HG03135 (cell line): ENCODE data around the gene IGLON5.

Experiments used
- ATAC-seq: cut with Tn5 transposase; IDR thresholded peaks from one replicate; pipeline ENCODE4 v1.9.1; 2021; ENCODE audit warnings: mild to moderate bottlenecking, moderate library complexity; ENCODE audit not compliant: unreplicated experiment

Gene IGLON5

DNA sequence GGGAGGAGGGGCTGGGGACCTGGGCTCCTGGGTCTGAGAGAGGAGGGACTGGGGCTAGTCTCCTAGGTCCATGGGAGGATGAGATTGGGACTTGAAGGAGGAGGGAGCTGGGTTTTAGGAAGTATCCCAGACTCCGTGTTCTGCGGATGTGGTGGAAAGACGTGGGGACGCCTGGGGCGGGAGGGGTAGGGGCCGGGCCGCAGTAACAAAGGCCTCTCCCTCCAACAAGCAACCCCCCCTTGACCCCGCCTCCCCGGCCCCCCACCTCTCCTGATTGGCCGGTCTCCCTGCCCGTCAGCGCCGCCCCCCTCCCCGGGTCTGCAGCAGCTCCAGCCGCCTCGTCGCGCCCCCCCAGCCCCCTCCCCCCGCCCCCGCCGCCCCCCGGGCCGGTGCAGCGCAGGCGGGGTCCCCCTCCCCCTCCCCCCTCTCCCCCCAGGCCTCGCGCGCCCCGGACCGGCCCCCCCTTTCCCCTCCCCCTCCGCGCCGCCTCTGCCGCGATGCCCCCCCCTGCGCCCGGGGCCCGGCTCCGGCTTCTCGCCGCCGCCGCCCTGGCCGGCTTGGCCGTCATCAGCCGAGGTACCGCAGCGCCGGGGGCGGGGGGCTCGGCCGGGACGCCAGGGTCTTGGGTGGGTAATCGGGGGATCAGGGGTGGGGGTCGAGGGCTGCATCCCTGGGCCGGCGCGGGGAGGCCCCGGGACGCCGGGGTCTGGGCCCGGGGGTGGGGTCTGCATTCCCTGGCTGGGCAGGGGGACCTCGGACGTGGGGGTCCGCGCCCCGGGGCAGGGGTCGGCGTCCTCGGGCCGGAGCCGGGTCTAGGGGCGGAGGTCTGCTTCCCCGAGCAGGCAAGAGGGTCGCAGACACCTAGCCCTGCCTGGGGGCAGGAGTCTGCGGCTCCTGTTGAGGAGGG is at the start of gene IGLON5:
TSS of gene IGLON5 (plus strand) at position 294 of the 907 bp plus-strand sequence. CDS start at position 498, 204 bp downstream.
- no peak for ATAC-seq

DNA sequence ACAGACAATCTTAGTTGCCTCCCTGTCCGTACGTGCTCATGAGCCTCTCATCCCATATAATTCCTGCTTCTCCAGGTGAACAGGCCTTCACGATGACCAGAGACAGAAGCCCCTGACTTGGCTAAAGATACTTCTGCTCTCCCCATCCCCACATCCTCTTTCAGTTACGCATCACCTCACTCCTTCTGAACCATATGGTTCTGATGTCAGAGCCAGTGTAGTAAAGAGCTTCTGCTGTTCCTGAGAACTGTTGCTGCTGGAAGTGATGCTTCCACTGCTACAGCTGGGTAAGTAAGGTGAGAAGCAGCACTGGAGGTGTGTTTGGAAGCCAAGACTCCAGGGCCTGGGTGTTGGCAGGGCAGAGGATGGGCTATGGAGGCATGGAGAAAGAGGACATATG is 47.6 kb upstream of the IGLON5 start:
- ATAC-seq, result no peak

DNA sequence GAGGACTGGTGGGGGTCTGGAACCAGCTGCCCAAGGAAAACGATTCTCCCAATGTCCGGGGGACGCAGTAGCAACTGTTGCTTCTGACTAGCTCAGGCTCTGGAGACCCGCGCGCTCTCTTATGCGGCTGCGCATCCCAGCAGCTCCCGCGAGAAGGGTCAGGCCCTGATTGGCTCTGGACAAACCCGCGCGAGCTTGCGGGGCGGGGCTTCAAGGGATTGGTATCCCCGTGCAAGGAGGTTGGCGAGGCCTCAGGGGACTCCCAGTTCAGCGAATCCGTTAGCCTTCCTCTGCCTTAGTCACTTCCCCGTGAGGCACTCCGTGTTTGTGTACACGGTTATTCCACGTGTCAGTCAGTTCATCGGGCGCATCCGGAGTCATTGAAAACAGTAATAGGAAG is 40.4 kb upstream of the IGLON5 start:
- no peak for ATAC-seq

DNA sequence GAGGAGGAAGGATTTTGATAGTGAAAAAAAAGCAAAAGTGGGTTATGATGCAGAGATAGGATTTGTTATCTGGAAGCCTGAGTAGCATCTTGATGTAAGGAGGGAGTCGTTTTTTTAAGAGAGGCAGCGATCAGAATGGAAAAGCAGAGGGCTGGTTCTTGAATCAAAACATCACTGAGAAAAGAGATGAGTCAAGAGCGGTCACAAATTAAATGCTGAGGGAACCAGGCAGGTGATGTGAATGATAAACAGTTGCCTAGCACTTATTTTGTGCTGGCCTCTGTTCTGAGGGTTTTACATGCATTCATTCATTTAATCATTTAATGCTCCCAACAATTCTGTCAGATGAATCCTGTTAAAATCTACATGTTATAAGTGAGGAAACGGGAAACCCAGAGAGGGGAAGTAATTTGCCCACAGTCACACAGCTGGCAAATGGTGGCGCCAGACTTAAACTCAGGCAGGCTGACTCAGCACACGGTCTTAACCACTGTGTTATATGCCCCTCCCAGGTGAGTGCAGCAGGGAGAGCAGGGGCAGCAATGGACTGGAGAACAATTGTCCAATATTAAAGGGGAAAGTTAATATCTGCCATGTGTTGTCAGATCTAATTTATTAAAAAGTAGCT is 39.1 kb upstream of the IGLON5 start:
- no peak for ATAC-seq

DNA sequence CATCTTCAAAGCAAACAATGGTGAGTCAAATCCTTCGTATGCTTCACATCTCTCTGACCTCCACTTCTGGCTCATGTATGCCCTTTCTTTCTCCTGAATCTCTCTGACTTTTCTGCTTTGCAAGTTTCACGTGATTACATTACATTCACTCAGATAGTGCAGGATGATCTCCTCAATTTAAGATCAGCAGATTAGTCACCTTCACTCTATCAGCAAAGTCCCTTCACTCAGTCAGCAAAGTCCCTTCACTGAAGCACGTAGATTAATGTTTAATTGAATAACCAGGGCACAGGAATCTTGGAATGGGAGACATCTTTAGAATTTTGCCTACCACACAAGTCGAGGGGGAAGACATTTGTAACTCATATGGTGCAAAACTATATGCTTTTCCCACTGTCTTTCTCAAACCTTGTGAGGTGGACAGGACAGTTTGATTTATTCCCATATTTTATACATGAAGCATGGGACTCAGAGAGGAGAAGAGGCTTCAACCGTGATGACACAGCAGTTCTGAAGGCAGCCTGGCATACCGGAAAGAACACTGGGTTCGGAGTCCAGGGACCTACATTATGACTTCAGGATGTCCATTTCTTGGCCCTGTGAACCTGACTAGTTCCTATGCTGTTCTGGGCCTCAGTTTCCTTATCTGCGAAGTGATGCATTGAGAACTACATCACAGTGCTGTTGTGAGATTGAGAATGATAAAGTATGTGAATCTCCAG is 37.2 kb upstream of the IGLON5 start:
- no peak for ATAC-seq

DNA sequence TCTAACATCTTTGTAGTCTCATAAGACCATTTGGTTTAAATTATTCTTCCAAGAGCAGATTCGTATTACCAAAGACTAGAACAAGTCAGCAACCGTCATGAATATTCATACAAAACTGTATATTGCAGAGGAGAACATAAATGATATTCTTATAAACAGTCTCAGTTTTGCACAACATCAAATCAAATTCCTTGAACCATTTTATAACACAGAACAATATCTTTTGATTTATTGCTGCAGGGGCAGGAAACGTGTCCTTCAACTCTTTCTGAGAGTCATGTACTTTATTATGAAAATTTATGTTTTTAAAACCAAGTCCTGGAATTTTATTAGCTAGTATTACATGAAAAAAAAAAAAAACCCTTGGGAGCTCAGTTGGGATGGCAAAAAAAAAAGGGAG is 34.3 kb upstream of the IGLON5 start:
- no peak for ATAC-seq

DNA sequence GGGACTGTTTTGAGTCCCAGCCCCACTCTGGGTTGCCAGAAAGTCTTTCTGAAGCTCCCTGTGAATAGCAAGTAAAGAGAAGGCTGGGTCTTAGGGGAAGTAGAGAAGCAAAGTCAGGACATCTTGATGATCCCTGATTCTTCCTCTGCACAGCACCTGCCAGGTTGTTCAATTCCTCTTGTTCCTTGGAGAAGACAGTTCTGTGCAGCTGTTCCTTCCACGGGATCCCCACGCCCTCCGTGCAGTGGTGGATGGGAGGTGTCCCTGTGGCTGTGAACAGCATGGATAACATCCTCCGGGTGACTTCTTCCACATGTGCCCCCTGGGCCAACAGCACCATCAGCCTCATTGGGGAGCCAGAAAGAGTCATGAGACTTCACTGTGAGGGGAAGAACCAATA is 29.1 kb upstream of the IGLON5 start:
- ATAC-seq, result no peak

DNA sequence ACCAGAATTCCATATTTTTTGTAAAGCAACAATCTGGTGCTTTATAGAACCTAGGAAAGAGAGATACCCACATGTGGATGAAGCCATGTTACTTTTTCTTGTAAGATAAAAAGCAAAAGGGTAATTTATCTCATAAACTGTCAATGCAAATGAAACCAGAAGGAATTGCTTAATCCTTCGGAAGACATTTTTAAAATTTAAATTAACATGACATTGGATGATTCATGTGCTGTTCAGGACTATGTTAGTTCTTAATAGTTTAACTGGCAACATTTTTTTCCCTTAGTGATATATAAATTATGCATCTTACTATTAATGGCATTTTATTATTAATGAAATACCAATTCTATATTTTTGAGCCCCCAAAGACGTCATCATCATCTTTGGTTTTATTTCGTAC is 25.8 kb upstream of the IGLON5 start:
- ATAC-seq, result no peak

DNA sequence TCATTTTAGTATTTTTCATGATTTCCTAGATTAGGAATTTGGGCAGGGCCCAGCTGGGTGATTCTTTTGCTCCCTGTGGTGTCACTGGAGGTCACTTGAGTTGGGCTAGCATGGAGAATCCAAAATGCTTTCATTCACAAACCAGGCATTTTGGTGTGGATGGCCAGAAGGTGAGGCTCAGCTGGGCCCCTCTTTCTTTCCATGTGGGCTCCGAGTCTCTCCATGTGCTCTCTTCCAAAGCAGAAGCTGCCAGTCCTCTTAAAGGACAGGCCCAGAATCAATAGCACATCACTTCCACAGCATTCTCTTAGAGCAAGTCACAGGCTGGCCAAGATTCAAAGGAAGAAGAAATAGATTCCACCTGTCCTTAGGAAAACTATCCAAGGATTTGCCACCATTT is 21.8 kb upstream of the IGLON5 start:
- no peak for ATAC-seq

DNA sequence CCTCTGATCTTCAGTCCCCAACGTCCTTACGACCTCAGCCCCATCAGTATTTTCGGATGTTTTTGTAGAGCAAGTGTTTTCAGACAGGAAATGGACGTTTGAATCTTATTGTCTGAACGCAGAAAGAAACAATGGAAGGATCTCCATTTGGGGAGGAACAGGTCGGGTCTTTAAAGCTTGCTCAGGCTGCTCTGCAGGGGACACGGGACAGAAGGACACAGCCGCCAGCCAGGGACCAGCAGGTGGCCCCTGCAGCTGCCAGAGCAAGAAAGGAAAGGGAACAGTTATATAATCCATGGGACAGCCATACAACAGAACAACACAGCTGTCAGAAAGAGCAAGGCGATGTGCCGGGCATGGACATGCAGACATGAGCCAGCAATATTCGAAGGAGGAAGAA is 18.5 kb upstream of the IGLON5 start:
- ATAC-seq, result no peak

DNA sequence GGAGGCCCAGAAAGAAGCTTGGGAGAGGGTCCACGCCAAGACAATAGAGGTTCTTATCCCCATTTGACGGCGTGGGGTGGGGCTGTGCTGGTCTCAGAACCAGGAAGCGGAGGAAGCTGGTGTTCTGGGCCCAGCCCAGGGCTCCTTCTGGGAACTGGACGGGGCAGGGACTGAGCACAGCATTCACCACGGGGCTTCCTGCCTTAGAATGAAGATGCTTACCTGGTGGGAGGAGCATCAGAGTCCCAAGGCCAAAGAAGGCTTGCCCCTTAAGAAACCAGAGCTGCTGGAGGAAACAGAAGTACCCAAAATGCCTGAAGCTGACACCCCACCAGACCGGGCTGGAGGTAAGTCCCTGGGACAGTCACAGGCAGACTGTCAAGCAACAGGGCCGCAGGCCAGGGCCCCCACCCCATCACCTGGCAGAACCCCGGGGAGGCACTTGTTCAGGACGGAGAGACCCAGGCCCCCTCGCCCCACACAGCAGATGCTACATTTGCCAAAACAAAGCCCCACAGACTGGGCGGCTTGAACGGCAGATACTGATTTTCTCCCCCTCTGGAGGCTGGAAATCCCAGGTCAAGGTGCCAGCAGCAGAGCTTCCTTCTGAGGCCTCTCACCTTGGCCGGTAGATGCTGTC is 17.8 kb upstream of the IGLON5 start:
- ATAC-seq, result no peak

DNA sequence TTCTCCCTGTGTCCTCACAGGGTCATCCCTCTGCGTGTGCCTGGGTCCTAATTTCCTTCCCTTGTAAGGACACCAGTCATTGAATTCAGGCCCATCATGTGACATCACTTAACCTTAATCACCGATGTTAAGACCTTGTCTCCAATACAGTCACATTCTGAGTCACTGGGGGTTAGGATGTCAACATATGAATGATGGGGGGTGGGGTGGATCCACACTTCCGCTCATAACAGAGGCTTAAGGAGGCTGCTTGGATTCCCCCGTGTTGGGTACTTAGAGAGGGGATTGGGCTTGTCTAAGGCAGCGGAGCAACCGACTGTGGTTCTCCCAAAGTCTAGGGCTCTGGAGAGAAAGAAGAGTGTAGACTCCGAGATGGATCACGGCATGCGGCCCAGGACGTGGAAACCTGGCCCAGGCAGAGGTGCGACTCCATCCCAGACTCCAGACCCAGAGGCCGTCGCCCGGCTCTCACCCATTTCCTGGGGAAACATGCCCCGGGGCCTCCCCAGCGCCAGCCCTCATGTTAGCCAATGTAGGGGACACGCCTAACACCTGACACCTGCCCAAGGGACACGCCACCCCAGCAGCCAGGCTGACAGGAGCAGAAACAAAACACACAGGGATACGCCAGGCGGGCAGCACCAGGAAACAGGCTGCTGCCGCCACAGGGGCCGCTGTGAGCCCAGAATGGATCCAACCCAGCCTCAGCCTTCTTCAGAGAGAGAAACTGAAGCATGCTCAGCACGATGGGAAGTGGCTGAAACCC is 17.1 kb upstream of the IGLON5 start:
- no peak for ATAC-seq

DNA sequence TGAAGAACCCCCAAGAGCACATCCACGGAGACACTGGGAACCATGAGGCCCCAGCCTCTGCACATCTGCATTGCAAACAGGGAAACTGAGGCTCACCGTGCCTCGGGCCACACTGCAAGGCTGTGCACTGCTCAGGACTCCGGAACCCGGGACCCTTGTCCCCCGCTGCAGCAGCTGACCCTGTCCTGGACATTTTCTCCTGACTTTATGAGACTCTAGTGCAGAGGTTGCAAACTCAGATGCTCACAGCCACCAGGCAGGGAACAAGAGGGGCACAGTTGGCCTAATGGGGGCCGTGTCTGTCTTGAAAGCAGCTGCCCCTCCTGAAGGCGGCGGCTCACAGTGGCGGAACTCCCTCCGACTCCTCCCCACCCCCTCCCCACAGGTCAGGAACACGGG is 16.5 kb upstream of the IGLON5 start:
- no peak for ATAC-seq

DNA sequence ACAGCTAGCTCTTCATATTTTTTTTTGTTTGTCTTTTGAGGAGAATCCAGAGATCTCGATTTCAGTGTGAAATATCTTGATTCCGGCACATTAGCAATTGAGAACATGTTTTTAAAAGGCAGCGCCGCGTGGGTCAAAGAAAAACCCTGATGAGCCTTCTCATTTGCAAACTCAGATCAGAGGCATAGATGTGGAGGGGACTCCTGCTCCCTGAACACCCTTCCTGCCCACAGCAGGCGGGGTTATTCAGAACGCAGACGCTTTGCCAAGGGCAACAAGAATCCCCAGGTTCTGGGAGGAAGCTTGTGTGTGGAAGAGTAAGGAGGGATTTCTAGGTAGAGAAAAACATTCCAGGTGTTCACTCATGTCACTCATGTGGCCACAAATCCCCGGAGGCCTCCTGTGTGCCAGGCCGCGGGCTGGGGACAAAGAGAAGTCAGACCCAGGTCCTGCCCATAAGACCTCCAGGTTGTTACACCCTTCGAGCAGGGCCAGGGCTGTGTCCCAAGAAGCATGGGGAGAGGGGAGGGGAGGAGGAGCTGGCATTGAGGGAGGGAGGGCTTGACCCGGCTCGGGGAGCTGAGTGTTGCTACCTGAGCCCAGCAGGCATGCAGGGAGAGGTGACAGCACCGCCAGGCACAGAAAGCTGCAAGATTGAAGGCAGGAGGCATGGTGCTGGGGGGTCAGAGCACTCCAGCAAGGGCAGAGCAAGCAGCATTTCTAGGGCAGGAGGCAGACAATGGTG is 15.9 kb upstream of the IGLON5 start:
- no peak for ATAC-seq

DNA sequence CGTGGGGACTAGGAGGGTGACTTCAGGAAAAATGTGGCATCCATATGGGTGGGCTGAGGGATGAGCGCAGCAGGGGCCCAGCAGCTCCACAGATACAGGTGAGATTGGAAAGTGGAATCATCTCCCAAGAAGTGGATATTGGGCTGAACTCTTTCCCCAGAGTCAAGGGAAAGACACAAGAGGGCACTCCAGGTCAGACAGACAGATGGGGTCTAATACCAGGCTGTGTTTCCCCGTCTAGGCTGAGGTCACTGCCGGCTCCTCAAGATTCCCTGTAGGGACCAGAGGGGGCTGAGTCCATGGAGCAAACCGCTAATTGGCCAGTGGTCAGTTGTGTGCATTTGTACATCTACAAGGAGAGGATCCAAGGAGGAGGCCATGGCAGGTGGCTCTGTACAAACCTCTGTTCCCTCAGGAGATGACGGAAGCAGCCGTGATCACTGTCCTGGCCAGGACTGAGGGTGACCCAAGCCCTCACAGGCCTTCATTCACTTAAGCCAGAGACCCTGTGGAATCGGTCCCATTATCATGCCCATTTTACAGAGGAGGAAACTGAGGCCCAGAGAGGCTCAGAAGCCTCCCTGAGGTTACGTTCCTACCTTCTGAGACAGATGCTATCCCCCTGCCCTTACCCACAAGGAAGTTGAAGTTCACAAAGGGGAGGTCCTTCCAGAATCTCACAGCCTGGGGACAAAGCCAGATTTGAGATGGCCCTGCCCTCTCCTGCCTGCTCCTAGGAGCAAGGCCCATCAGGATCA is 14.9 kb upstream of the IGLON5 start:
- ATAC-seq, result no peak

DNA sequence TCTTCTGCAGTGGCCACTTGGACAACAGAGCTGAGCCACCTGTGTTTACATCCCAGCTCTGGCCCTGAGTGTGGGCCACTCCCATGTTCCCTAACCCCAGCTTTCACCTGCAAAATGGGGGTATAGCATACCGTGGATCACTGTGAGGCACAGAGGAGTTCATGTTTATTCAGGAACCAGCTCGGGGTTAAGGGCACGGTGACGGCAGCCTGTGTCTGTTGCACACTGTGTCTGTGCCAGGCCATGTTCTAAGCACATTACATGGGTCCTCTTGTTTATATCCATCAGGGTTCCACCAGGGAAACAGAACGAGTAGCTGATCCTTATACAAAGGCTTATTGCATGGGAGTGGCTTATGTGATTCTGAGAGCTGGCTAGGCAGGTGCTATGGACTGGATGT is 14.0 kb upstream of the IGLON5 start:
- no peak for ATAC-seq

DNA sequence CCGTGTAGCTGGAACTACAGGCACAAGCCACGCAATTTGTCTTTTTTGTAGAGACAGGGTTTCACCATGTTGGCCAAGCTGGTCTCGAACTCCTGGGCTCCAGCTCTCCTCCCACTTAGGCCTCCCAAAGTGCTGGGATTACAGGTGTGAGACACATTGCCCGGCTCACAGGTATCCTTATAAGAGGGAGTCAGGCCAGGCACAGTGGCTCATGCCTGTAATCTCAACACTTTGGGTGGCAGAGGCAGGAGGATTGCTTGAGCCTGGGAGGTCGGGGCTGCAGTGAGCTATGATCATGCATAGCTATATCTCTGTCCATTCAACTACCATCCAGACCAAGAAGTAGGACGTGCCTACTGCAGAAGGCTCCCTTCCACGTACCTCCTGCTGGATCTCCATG is 10.2 kb upstream of the IGLON5 start:
- ATAC-seq, result no peak

DNA sequence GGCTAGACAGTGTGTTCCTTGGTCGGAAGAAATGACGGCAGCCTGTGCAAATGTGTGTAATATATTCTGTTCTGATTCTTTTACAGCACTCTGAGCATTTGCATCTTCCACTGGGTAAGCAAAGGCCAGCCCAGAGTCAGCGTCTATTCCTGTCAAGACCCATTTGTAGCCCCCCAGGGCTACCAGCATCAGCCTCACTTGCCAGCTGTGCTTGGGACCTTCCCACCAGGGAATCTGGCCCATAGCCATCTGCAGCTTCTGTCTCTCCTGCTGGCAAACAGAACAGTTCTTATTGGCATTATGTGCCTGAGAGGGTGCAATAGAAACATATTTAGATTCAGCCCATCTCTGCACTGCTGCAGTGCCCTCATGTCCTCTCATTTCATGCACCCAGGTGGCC is 6.0 kb upstream of the IGLON5 start:
- ATAC-seq, result no peak

DNA sequence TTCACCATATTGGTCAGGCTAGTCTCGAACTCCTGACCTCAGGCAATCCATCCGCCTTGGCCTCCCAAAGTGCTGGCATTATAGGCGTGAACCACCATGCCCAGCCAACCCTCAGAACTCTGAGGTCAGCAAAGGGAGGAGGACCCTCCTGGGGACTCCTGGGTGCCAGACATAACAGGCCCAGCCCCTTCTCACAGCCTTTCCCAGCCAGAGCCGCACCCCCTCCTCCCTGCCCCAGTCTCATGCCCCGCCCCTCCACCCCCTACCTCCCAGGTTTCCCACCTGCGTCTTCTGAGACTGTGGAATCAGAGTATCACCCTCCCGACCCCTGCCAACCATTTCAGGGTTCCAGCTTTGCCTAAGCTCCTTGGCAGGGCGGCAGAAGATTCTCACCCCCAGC is 5.2 kb downstream of the IGLON5 start:
- no peak for ATAC-seq
